ENCODE results near the gene SLC35A2.
"Not testable (repeated sequence)": the region's sequence is repeated elsewhere in the genome, so short reads cannot be mapped to it uniquely, and the experiment has no call there.

Gene SLC35A2

DNA sequence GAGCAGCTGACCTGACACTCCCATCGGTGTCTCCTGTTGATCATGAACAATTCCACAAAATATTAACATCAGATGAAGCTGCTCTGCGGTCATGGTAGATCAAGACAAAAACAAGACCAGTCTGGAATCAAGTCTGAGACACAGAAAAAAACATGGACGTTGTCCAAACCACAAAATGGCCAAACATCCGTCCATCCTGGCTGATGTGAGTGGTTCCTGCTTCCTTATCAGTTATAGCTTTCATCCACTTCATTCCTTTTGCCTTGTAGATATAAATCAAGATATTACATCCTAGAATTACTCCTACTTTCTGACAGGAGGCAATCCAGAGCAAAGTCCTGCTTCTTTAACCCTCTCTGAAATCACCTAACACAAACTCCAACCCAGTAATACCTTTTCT, 47.2 kb downstream of the SLC35A2 start:
- no peak for TF ChIP-seq CTCF (IDR thresholded peaks at IDR 0.05; ENCODE audit: borderline replicate concordance, insufficient read depth, low read depth, low read length)
- no peak overlapping the region for H3K4me3 ChIP-seq (ENCODE audit: low read depth, low read length)

- no peak for TF ChIP-seq CTCF (IDR thresholded peaks at IDR 0.05; ENCODE audit: borderline replicate concordance, insufficient read depth, low read depth, low read length)
- no peak overlapping the region for H3K4me3 ChIP-seq (ENCODE audit: low read depth, low read length)
These were observed 56.5 kb downstream of the SLC35A2 start for GRCh38 chrX:48854898-48855297.

GRCh38 chrX:48854121-48854804, 57.2 kb downstream of the SLC35A2 start:
- H3K4me3 ChIP-seq (ENCODE audit: low read depth, low read length), result not testable (repeated sequence)

- H3K4me3 ChIP-seq (ENCODE audit: low read depth, low read length), result not testable (repeated sequence)
These were observed 58.0 kb downstream of the SLC35A2 start for GRCh38 chrX:48853494-48853893.

All from GM12875 (cell line).